Activated naive CD4-positive, alpha-beta T cell treated with anti-CD3 and anti-CD28 coated beads, Interleukin-2, amount 10 ng/mL, durations not matched to agents 7 days and 5 days (primary cell): ENCODE results near the gene RIPOR2.
A peak's percentile ranks its signal among the peaks of the same experiment; 100 is the strongest.
"Not testable (repeated sequence)": the region's sequence is repeated elsewhere in the genome, so short reads cannot be mapped to it uniquely, and the experiment has no call there.

ENCODE experiments used
- CTCF ChIA-PET: fragments of 350-600 bp; sonication (Branson Sonifier 250); formaldehyde crosslinking; loops from one replicate; lab custom pipeline; 2021; ENCODE audit warnings: antibody characterized with exemption; lab: Charles Lee
- DNase-seq: peaks from one replicate; pipeline ENCODE4 v3.0.0-alpha.2; 2020
- H3K27ac Mint-ChIP-seq: one replicate; pipeline ENCODE4 v1.8.0; 2021; ENCODE audit warnings: mild to moderate bottlenecking, moderate library complexity, mixed read lengths
- H3K27me3 Mint-ChIP-seq: one replicate; pipeline ENCODE4 v1.8.0; 2021; ENCODE audit warnings: mild to moderate bottlenecking, mixed read lengths
- H3K36me3 Mint-ChIP-seq: one replicate; pipeline ENCODE4 v1.8.0; 2021; ENCODE audit warnings: mixed read lengths
- H3K4me1 Mint-ChIP-seq: one replicate; pipeline ENCODE4 v1.8.0; 2021; ENCODE audit warnings: mixed read lengths
- H3K4me3 Mint-ChIP-seq: one replicate; pipeline ENCODE4 v1.8.0; 2021; ENCODE audit warnings: mild to moderate bottlenecking, moderate library complexity, mixed read lengths
- H3K9me3 Mint-ChIP-seq: one replicate; pipeline ENCODE4 v1.8.0; 2021; ENCODE audit warnings: mixed read lengths

Gene RIPOR2

GRCh38 chr6:24966381-24966780 lies 30.6 kb upstream of the RIPOR2 start:
- H3K27ac Mint-ChIP-seq: no peak overlapping the region
- DNase-seq: no peak

GRCh38 chr6:24963887-24964570 lies 28.3 kb upstream of the RIPOR2 start:
- Mint-ChIP-seq H3K4me1 (peaks cover 63% of the 10 kb centered on the region), H3K36me3 (peaks cover 50% of the 10 kb centered on the region), H3K9me3 (peaks cover 21% of the 10 kb centered on the region), H3K4me3 (no peak overlapping the region), H3K27ac (no peak overlapping the region), H3K27me3 (no peaks in the 10 kb centered on the region)
- no peak for DNase-seq
- CTCF ChIA-PET: interaction anchor here (1.7 kb wide), 1 partner anchor 31 kb away, joined by 4 read pairs; no protein-coding TSS in a partner anchor

More at GRCh38 chr6:24966381-24966780, 30.6 kb upstream of the RIPOR2 start:
- Mint-ChIP-seq H3K4me3 (no peak overlapping the region), H3K9me3 (peaks cover 5% of the 10 kb centered on the region), H3K27me3 (no peaks in the 10 kb centered on the region), H3K36me3 (peaks cover 41% of the 10 kb centered on the region), H3K4me1 (peaks cover 49% of the 10 kb centered on the region)
- CTCF ChIA-PET: interaction anchor here (1.0 kb wide), 1 partner anchor 26 kb away, joined by 4 read pairs; no protein-coding TSS in a partner anchor

- peaks cover 63% of the 10 kb centered on the region for H3K4me1 Mint-ChIP-seq
- H3K27ac Mint-ChIP-seq: no peak overlapping the region
- H3K9me3 Mint-ChIP-seq: peaks cover 25% of the 10 kb centered on the region
Observed at GRCh38 chr6:24963339-24963738, 27.6 kb upstream of the RIPOR2 start.

GRCh38 chr6:24961852-24962251 lies 26.1 kb upstream of the RIPOR2 start:
- Mint-ChIP-seq H3K4me1 (peaks cover 70% of the 10 kb centered on the region), H3K4me3 (no peak overlapping the region), H3K9me3 (peaks cover 25% of the 10 kb centered on the region), H3K27me3 (no peaks in the 10 kb centered on the region), H3K27ac (peak overlapping the region; percentile 13), H3K36me3 (peaks cover 58% of the 10 kb centered on the region)
- DNase-seq: no peak
- CTCF ChIA-PET: interaction anchor here (0.7 to 1.3 kb wide), 3 partner anchors 9 to 30 kb away, joined by 3 read pairs; no protein-coding TSS in a partner anchor

More at GRCh38 chr6:24963339-24963738, 27.6 kb upstream of the RIPOR2 start:
- H3K27me3 Mint-ChIP-seq: no peaks in the 10 kb centered on the region
- peaks cover 55% of the 10 kb centered on the region for H3K36me3 Mint-ChIP-seq
- DNase-seq: no peak
- CTCF ChIA-PET: interaction anchor here (1.2 to 1.7 kb wide), 2 partner anchors 28 to 30 kb away, joined by 3 to 4 read pairs; no protein-coding TSS in a partner anchor
- H3K4me3 Mint-ChIP-seq: no peak overlapping the region

- H3K36me3 Mint-ChIP-seq: peaks cover 57% of the 10 kb centered on the region
- no peak overlapping the region for H3K4me3 Mint-ChIP-seq
- DNase-seq: no peak
- H3K27ac Mint-ChIP-seq: peak overlapping the region; percentile 77
- CTCF ChIA-PET: interaction anchor here (0.8 kb wide), 1 partner anchor 31 kb away, joined by 3 read pairs; no protein-coding TSS in a partner anchor
- H3K4me1 Mint-ChIP-seq: peaks cover 77% of the 10 kb centered on the region
- peaks cover 25% of the 10 kb centered on the region for H3K9me3 Mint-ChIP-seq
- H3K27me3 Mint-ChIP-seq: no peaks in the 10 kb centered on the region
Observed at GRCh38 chr6:24960991-24961475, 25.3 kb upstream of the RIPOR2 start.

- Mint-ChIP-seq H3K4me3 (no peak overlapping the region), H3K36me3 (peaks cover 54% of the 10 kb centered on the region), H3K9me3 (peaks cover 24% of the 10 kb centered on the region), H3K27ac (peak overlapping the region; percentile 49), H3K27me3 (no peaks in the 10 kb centered on the region), H3K4me1 (peaks cover 87% of the 10 kb centered on the region)
- CTCF ChIA-PET: interaction anchor here (1.4 to 3.3 kb wide), 2 partner anchors 25 to 32 kb away, joined by 4 to 13 read pairs; no protein-coding TSS in a partner anchor
- DNase-seq: no peak
Observed at GRCh38 chr6:24959319-24959718, 23.6 kb upstream of the RIPOR2 start.

GRCh38 chr6:24957199-24957598 lies 21.4 kb upstream of the RIPOR2 start:
- peaks cover 28% of the 10 kb centered on the region for H3K9me3 Mint-ChIP-seq
- peaks cover 88% of the 10 kb centered on the region for H3K4me1 Mint-ChIP-seq
- no peak for DNase-seq
- H3K27ac Mint-ChIP-seq: peak overlapping the region; percentile 82
- CTCF ChIA-PET: interaction anchor here (0.9 to 3.3 kb wide), 5 partner anchors 8 to 100 kb away, joined by 3 to 13 read pairs (median 3); no protein-coding TSS in a partner anchor
- no peaks in the 10 kb centered on the region for H3K27me3 Mint-ChIP-seq
- H3K36me3 Mint-ChIP-seq: peaks cover 56% of the 10 kb centered on the region
- peak overlapping the region; percentile 49 for H3K4me3 Mint-ChIP-seq

GRCh38 chr6:24953726-24954125 lies 18.0 kb upstream of the RIPOR2 start:
- Mint-ChIP-seq H3K27me3 (no peaks in the 10 kb centered on the region), H3K27ac (peak overlapping the region; percentile 95), H3K9me3 (peaks cover 10% of the 10 kb centered on the region), H3K36me3 (peaks cover 34% of the 10 kb centered on the region), H3K4me1 (peaks cover 88% of the 10 kb centered on the region), H3K4me3 (no peak overlapping the region)
- CTCF ChIA-PET: interaction anchor here (0.6 to 7.5 kb wide), 4 partner anchors 19 to 64 kb away, joined by 3 to 44 read pairs (median 4); no protein-coding TSS in a partner anchor
- no peak for DNase-seq

GRCh38 chr6:24951811-24952299 lies 16.1 kb upstream of the RIPOR2 start:
- H3K27me3 Mint-ChIP-seq: no peaks in the 10 kb centered on the region
- H3K9me3 Mint-ChIP-seq: peaks cover 17% of the 10 kb centered on the region
- H3K36me3 Mint-ChIP-seq: peaks cover 40% of the 10 kb centered on the region
- DNase-seq: peak; percentile 78
- peaks cover 94% of the 10 kb centered on the region for H3K4me1 Mint-ChIP-seq
- H3K4me3 Mint-ChIP-seq: peak overlapping the region; percentile 29
- peak overlapping the region; percentile 95 for H3K27ac Mint-ChIP-seq
- CTCF ChIA-PET: interaction anchor here (0.7 to 7.5 kb wide), 4 partner anchors 11 to 40 kb away, joined by 3 to 88 read pairs (median 24); partner anchors contain the start of gene RIPOR2

GRCh38 chr6:24950218-24950941 lies 14.6 kb upstream of the RIPOR2 start:
- no peaks in the 10 kb centered on the region for H3K27me3 Mint-ChIP-seq
- CTCF ChIA-PET: interaction anchor here (1.4 to 7.5 kb wide), 5 partner anchors 7 to 93 kb away, joined by 3 to 88 read pairs (median 4); partner anchors contain the start of gene RIPOR2
- peak overlapping the region; percentile 95 for H3K27ac Mint-ChIP-seq
- DNase-seq: no peak
- H3K36me3 Mint-ChIP-seq: peaks cover 43% of the 10 kb centered on the region
- H3K4me1 Mint-ChIP-seq: peaks cover 87% of the 10 kb centered on the region
- H3K4me3 Mint-ChIP-seq: peak overlapping the region; percentile 29
- peaks cover 21% of the 10 kb centered on the region for H3K9me3 Mint-ChIP-seq

- peak overlapping the region; percentile 29 for H3K4me3 Mint-ChIP-seq
- H3K9me3 Mint-ChIP-seq: peaks cover 31% of the 10 kb centered on the region
- CTCF ChIA-PET: interaction anchor here (0.7 to 7.5 kb wide), 6 partner anchors 8 to 92 kb away, joined by 3 to 88 read pairs (median 4); partner anchors contain the start of gene RIPOR2
- DNase-seq: peak; percentile 89
- peaks cover 53% of the 10 kb centered on the region for H3K36me3 Mint-ChIP-seq
- peak overlapping the region; percentile 95 for H3K27ac Mint-ChIP-seq
- peaks cover 84% of the 10 kb centered on the region for H3K4me1 Mint-ChIP-seq
- H3K27me3 Mint-ChIP-seq: no peaks in the 10 kb centered on the region
Observed at GRCh38 chr6:24949020-24949569, 13.3 kb upstream of the RIPOR2 start.

GRCh38 chr6:24948261-24948660 lies 12.5 kb upstream of the RIPOR2 start:
- peak overlapping the region; percentile 29 for H3K4me3 Mint-ChIP-seq

GRCh38 chr6:24947636-24948035 lies 11.9 kb upstream of the RIPOR2 start:
- Mint-ChIP-seq H3K27ac (peak overlapping the region; percentile 95), H3K27me3 (no peaks in the 10 kb centered on the region), H3K9me3 (peaks cover 36% of the 10 kb centered on the region), H3K4me1 (peaks cover 76% of the 10 kb centered on the region), H3K4me3 (no peak overlapping the region), H3K36me3 (peaks cover 54% of the 10 kb centered on the region)
- CTCF ChIA-PET: interaction anchor here (6.0 kb wide), 1 partner anchor 12 kb away, joined by 88 read pairs; the partner anchor contains the start of gene RIPOR2
- DNase-seq: no peak

More at GRCh38 chr6:24948261-24948660, 12.5 kb upstream of the RIPOR2 start:
- Mint-ChIP-seq H3K36me3 (peaks cover 49% of the 10 kb centered on the region), H3K4me1 (peaks cover 76% of the 10 kb centered on the region), H3K9me3 (peaks cover 30% of the 10 kb centered on the region), H3K27ac (peak overlapping the region; percentile 95)
- CTCF ChIA-PET: interaction anchor here (0.7 to 7.5 kb wide), 3 partner anchors 12 to 86 kb away, joined by 3 to 88 read pairs (median 44); partner anchors contain the start of gene RIPOR2
- DNase-seq, H3K27me3 Mint-ChIP-seq: not testable (repeated sequence)
